ENCODE data around the gene SLC4A8. TPM values are rescaled to one million over a fixed set of nuclear protein-coding genes. Genes with fewer than 3 reads are reported as not detected.

Gene SLC4A8
- total RNA-seq, 2 donors from 2014 or later = 0.59 to 1.1 TPM

DNA sequence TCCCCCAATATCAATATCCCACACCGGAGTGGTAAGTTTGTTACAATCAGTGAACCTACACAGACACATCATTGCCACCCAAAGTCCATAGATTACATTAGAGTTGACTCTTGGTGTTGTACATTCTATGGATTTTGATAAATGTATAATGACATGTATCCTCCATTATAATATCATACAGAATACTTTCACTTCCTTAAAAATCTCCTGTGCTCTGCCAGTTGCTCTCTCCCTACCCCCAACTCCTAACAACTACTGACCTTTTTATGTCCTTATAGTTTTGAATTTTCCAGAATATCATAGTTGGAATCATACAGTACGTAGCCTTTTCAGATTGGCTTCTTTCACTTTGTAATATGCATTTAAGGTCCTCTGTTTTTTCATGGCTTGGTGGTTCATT is 48.4 kb downstream of the SLC4A8 start:
- Histone ChIP-seq H3K27ac (no peak overlapping the region), H3K9me3 (no peaks in the 10 kb centered on the region), H3K9ac (ENCODE audit: low read depth in 2 of 2, low read length in 2 of 2) (no peak overlapping the region), H3K4me1 (no peaks in the 10 kb centered on the region), H3K4me3 (no peak overlapping the region), H3K36me3 (no peaks in the 10 kb centered on the region), H3K27me3 (no peaks in the 10 kb centered on the region)
- intact Hi-C loops (cut with DNase I) = no loop called here
- TF ChIP-seq, protein P1, sequence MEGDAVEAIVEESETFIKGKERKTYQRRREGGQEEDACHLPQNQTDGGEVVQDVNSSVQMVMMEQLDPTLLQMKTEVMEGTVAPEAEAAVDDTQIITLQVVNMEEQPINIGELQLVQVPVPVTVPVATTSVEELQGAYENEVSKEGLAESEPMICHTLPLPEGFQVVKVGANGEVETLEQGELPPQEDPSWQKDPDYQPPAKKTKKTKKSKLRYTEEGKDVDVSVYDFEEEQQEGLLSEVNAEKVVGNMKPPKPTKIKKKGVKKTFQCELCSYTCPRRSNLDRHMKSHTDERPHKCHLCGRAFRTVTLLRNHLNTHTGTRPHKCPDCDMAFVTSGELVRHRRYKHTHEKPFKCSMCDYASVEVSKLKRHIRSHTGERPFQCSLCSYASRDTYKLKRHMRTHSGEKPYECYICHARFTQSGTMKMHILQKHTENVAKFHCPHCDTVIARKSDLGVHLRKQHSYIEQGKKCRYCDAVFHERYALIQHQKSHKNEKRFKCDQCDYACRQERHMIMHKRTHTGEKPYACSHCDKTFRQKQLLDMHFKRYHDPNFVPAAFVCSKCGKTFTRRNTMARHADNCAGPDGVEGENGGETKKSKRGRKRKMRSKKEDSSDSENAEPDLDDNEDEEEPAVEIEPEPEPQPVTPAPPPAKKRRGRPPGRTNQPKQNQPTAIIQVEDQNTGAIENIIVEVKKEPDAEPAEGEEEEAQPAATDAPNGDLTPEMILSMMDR (IDR thresholded peaks at IDR 0.05) = no peak
- DNase-seq = no peak

DNA sequence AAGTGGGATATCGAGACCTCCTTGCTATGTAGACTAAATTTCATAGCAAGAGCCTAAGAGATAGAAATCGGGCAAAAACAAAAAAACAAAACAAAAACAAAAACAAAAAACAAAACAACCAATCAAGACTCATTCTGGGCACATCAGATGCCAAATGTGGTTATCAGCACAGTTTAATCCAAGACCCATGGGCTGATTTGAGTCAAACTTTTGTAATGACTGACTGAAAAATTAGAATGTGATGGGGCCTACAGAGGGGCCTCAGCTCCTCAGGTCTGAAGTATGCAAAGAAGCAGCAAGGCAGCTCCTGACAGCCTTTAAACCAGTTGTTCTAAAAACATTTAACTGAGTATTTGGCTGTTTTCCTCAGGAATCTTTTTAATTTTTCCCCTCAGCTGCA is 49.3 kb downstream of the SLC4A8 start:
- no peaks in the 10 kb centered on the region for H3K36me3 ChIP-seq
- no peak overlapping the region for H3K9ac ChIP-seq (ENCODE audit: low read depth in 2 of 2, low read length in 2 of 2)
- H3K27me3 ChIP-seq = no peaks in the 10 kb centered on the region
- H3K27ac ChIP-seq = no peak overlapping the region
- H3K9me3 ChIP-seq = no peaks in the 10 kb centered on the region
- TF ChIP-seq, protein P1 (IDR thresholded peaks at IDR 0.05) = no peak
- intact Hi-C loops (cut with DNase I) = no loop called here
- H3K4me3 ChIP-seq = no peak overlapping the region
- DNase-seq = no peak
- H3K4me1 ChIP-seq = no peaks in the 10 kb centered on the region

DNA sequence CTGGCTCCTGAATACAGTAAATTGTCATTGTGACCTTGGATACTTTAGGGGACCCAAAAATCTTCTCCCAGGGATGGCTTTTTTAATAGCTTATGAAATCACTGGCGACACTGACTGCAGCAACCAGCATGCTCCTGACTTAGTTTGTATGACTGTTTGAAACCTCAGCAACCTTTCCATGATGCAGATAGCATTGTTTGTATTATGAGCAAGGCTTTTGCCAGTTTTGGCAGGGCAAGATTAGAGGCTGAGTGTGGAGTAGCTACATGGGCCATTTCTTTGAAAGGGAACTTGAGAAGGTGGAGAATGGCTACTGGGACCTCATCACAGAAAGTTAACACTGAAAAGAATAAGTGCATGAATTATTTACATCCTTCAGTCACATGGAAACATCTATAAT is 50.9 kb downstream of the SLC4A8 start:
- no peaks in the 10 kb centered on the region for H3K4me1 ChIP-seq
- H3K27me3 ChIP-seq = no peaks in the 10 kb centered on the region
- no peak for DNase-seq
- TF ChIP-seq, protein P1 (IDR thresholded peaks at IDR 0.05) = no peak
- H3K9ac ChIP-seq (ENCODE audit: low read depth in 2 of 2, low read length in 2 of 2) = no peak overlapping the region
- H3K36me3 ChIP-seq = no peaks in the 10 kb centered on the region
- no peak overlapping the region for H3K27ac ChIP-seq
- H3K9me3 ChIP-seq = no peaks in the 10 kb centered on the region
- H3K4me3 ChIP-seq = no peak overlapping the region
- intact Hi-C loops (cut with DNase I) = no loop called here

DNA sequence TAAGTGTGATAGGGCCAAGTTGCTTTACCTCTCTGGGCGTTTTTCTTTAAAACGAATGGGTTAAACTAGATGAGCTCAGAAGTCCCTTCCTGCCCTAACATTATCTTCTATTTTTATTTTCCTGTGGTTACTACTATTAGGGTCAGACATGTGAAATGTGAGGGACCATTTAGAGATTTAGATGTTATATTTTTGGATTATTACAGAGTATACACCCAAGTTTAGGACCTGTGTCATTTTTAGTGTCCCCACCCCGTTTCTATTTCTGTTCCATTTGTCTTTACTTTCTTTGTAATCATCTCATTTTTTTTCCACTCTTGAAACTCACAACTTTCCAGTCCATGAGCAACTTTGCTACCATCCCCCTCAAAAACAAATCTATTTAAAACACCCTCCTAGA is 56.3 kb downstream of the SLC4A8 start:
- Histone ChIP-seq H3K27me3 (no peaks in the 10 kb centered on the region), H3K36me3 (no peaks in the 10 kb centered on the region), H3K4me1 (no peaks in the 10 kb centered on the region), H3K9me3 (no peaks in the 10 kb centered on the region), H3K27ac (no peak overlapping the region), H3K9ac (ENCODE audit: low read depth in 2 of 2, low read length in 2 of 2) (no peak overlapping the region), H3K4me3 (no peak overlapping the region)
- no peak for DNase-seq
- intact Hi-C loops (cut with DNase I) = no loop called here
- TF ChIP-seq, protein P1 (IDR thresholded peaks at IDR 0.05) = no peak

DNA sequence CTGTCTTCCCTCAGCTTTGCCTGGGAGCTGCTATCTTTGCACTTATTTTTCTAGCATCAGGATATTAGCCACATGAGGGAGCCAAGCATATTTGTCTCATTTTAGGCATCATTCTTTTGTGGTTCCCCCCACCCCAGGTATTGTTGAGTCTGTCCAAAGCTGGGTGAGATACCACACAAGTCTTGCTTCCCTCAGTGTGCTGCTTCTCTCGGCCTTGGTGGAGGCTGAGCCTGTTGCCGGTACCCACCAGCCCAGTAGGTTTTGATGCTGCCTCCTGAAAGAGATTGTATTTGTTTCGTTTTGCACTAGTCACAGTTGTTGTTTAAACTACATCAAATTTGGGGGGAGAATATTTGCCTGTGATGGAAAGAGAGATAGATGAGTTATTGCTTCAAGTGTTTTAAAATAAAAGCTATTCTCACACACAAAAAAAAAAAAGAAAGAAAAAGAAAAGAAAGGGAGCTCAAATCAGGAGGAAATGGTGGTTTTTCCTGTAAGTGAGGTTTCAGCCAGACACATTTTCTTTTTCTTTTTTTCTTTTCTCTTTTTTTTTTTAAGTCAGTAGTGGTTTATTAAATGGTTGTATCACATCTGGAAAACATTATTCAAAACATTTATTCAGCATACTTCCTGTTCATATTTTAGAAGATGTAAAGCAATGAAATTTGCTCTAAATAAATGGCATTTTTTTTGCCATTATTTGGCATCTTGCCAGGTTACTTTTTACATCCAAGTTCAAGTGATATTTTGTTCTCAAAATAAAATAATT is 58.5 kb downstream of the SLC4A8 start:
- Histone ChIP-seq H3K4me1 (no peaks in the 10 kb centered on the region), H3K36me3 (no peaks in the 10 kb centered on the region), H3K27me3 (no peaks in the 10 kb centered on the region), H3K9me3 (no peaks in the 10 kb centered on the region), H3K27ac (no peak overlapping the region), H3K9ac (ENCODE audit: low read depth in 2 of 2, low read length in 2 of 2) (no peak overlapping the region), H3K4me3 (no peak overlapping the region)
- TF ChIP-seq, protein P1 (IDR thresholded peaks at IDR 0.05) = no peak
- DNase-seq = no peak
- intact Hi-C loops (cut with DNase I) = no loop called here
